ENCODE results near the gene GTPBP8. TPM values are rescaled to one million over a fixed set of nuclear protein-coding genes. Genes with fewer than 3 reads are reported as not detected.

The GTPBP8 gene
- total RNA-seq, 1 experiment from 2014 or later, result 17.1 TPM

Other genes with a start within 250 kb of the GTPBP8 start
- not detected in 2 replicates for gene CD200R1L, start 144.1 kb upstream of the GTPBP8 start, total RNA-seq (2014; rRNA removed; shearing (Covaris generic))
- 0.09 TPM in 1 of 2 replicates, not detected in the other for gene CD200R1, start 15.9 kb upstream of the GTPBP8 start, total RNA-seq (2014; rRNA removed; shearing (Covaris generic))
- not detected in 2 replicates for gene BOC, start 220.6 kb downstream of the GTPBP8 start, total RNA-seq (2014; rRNA removed; shearing (Covaris generic))